Progenitor cell of endocrine pancreas (in vitro differentiated cells): ENCODE data around the gene SLC12A6. TPM values are rescaled to one million over a fixed set of nuclear protein-coding genes. Genes with fewer than 3 reads are reported as not detected.

ENCODE experiments used
- DNase-seq: peaks from one replicate; pipeline ENCODE4 v3.0.0; 2021; ENCODE audit warnings: low spot score; ENCODE audit not compliant: unreplicated experiment
- H3K27ac Mint-ChIP-seq: 2 replicates; pipeline ENCODE4 v1.8.0; 2021; ENCODE audit warnings: mild to moderate bottlenecking, moderate library complexity, mixed read lengths
- H3K27me3 Mint-ChIP-seq: 2 replicates; pipeline ENCODE4 v1.8.0; 2021; ENCODE audit warnings: mixed read lengths
- H3K36me3 Mint-ChIP-seq: 2 replicates; pipeline ENCODE4 v1.8.0; 2022; ENCODE audit warnings: mixed read lengths; ENCODE audit not compliant: insufficient read depth
- H3K4me1 Mint-ChIP-seq: 2 replicates; pipeline ENCODE4 v1.8.0; 2021; ENCODE audit warnings: low read depth, mixed read lengths
- H3K4me3 Mint-ChIP-seq: 2 replicates; pipeline ENCODE4 v1.8.0; 2021; ENCODE audit warnings: low read depth, mild to moderate bottlenecking, moderate library complexity, mixed read lengths
- H3K9me3 Mint-ChIP-seq: 2 replicates; pipeline ENCODE4 v1.8.0; 2021; ENCODE audit warnings: low read depth, mixed read lengths
- CTCF ChIP-seq: fragments of 200-600 bp; sonication (generic); IDR thresholded peaks from one replicate; pipeline ENCODE4 v1.5.0; 2021; ENCODE audit warnings: antibody characterized with exemption, mild to moderate bottlenecking; ENCODE audit not compliant: unreplicated experiment
- total RNA-seq: library from RNA; stranded (reverse); gene quantifications from 2 replicates; pipeline ENCODE4 v1.2.1, GENCODE V29; 2021

Gene SLC12A6
- total RNA-seq, 1 donor from 2014 or later = 30.9 TPM

GRCh38 chr15:34373951-34374350 lies 36.4 kb upstream of the SLC12A6 start:
- H3K4me1 Mint-ChIP-seq = no peaks in the 10 kb centered on the region
- no peak for TF ChIP-seq CTCF
- H3K27me3 Mint-ChIP-seq = no peaks in the 10 kb centered on the region
- H3K4me3 Mint-ChIP-seq = no peak overlapping the region
- no peak overlapping the region for H3K27ac Mint-ChIP-seq
- no peaks in the 10 kb centered on the region for H3K9me3 Mint-ChIP-seq
- DNase-seq = no peak
- H3K36me3 Mint-ChIP-seq = no peaks in the 10 kb centered on the region

GRCh38 chr15:34370643-34371042 lies 33.1 kb upstream of the SLC12A6 start:
- Mint-ChIP-seq H3K27ac (no peak overlapping the region), H3K27me3 (no peaks in the 10 kb centered on the region), H3K4me3 (no peak overlapping the region), H3K9me3 (no peaks in the 10 kb centered on the region), H3K36me3 (no peaks in the 10 kb centered on the region), H3K4me1 (peaks cover 11% of the 10 kb centered on the region)
- no peak for DNase-seq
- TF ChIP-seq CTCF = no peak

- H3K27me3 Mint-ChIP-seq = no peaks in the 10 kb centered on the region
- DNase-seq = no peak
- peaks cover 14% of the 10 kb centered on the region for H3K4me1 Mint-ChIP-seq
- H3K4me3 Mint-ChIP-seq = no peak overlapping the region
- no peaks in the 10 kb centered on the region for H3K36me3 Mint-ChIP-seq
- TF ChIP-seq CTCF = no peak
- no peaks in the 10 kb centered on the region for H3K9me3 Mint-ChIP-seq
- no peak overlapping the region for H3K27ac Mint-ChIP-seq
Observed at GRCh38 chr15:34370129-34370528, 32.5 kb upstream of the SLC12A6 start.

- peaks cover 14% of the 10 kb centered on the region for H3K4me1 Mint-ChIP-seq
Observed at GRCh38 chr15:34367101-34368081, 29.8 kb upstream of the SLC12A6 start, which contains the start of gene LPCAT4. Gene LPCAT4 (minus strand): TSS chr15:34367196. CDS start chr15:34367100, 96 bp downstream.

More at GRCh38 chr15:34367101-34368081, 29.8 kb upstream of the SLC12A6 start, which contains the start of gene LPCAT4:
- DNase-seq = peak; percentile 76
- Mint-ChIP-seq H3K36me3 (peaks cover 2% of the 10 kb centered on the region), H3K27ac (peak within 1 kb of the TSS; percentile 99), H3K27me3 (no peaks in the 10 kb centered on the region), H3K4me3 (peak within 1 kb of the TSS; percentile 89), H3K9me3 (no peaks in the 10 kb centered on the region)
- TF ChIP-seq CTCF = peak; percentile 93
